ENCODE data around the gene MAP3K13.
"Not testable (repeated sequence)": the region's sequence is repeated elsewhere in the genome, so short reads cannot be mapped to it uniquely, and the experiment has no call there.

The MAP3K13 gene

DNA sequence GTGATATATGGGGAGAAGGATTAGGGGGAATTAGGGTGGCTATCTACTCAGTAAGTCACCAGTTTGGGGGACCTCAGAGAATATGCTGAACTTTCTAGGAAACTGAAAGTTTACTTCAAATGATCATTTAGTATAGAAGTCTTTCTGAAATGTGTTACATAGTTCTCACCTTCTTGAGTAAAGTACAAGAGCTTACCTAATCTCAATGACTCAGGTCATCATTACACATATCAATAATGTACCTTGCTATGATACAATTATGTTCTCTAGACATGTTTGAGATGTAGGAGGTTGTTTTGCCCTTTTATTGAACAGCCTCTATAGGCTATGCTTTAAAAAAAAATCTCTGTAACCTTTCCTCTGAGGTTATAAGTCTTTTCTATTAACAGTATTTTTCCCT lies 85.2 kb downstream of the MAP3K13 start:
- TF ChIP-seq, protein P1, sequence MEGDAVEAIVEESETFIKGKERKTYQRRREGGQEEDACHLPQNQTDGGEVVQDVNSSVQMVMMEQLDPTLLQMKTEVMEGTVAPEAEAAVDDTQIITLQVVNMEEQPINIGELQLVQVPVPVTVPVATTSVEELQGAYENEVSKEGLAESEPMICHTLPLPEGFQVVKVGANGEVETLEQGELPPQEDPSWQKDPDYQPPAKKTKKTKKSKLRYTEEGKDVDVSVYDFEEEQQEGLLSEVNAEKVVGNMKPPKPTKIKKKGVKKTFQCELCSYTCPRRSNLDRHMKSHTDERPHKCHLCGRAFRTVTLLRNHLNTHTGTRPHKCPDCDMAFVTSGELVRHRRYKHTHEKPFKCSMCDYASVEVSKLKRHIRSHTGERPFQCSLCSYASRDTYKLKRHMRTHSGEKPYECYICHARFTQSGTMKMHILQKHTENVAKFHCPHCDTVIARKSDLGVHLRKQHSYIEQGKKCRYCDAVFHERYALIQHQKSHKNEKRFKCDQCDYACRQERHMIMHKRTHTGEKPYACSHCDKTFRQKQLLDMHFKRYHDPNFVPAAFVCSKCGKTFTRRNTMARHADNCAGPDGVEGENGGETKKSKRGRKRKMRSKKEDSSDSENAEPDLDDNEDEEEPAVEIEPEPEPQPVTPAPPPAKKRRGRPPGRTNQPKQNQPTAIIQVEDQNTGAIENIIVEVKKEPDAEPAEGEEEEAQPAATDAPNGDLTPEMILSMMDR (IDR thresholded peaks at IDR 0.05): no peak
- Histone ChIP-seq H3K36me3 (ENCODE audit: control insufficient read depth, insufficient read depth, low read length) (no peaks in the 10 kb centered on the region), H2AFZ (no peak overlapping the region), H3K9me3 (ENCODE audit: control insufficient read depth, low read length) (no peaks in the 10 kb centered on the region), H3K4me1 (no peaks in the 10 kb centered on the region), H3K27ac (no peak overlapping the region), H3K79me2 (no peaks in the 10 kb centered on the region), H3K4me3 (ENCODE audit: low read depth, low read length) (no peak overlapping the region), H3K27me3 (ENCODE audit: control insufficient read depth, insufficient read depth, low read length) (no peaks in the 10 kb centered on the region), H3K4me2 (ENCODE audit: low read length) (no peak overlapping the region), H3K9ac (no peak overlapping the region)

DNA sequence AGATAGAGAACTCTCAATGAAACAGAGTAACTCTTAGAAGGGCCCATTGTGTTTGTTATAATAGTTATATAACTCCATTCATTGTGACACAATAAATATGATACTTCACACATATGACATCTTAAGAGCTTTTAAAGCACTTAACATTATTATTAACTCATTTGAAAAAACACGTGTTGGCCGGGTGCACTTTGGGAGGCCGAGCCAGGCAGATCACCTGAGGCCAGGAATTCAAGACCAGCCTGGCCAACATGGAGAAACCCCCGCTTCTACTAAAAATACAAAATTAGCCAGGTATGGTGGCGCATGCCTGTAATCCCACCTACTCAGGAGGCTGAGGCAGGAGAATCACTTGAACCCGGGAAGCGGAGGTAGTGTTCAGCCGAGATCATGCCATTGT lies 88.5 kb downstream of the MAP3K13 start:
- not testable (repeated sequence) for H3K36me3 ChIP-seq (ENCODE audit: control insufficient read depth, insufficient read depth, low read length); H3K9ac ChIP-seq; H3K27me3 ChIP-seq (ENCODE audit: control insufficient read depth, insufficient read depth, low read length); H3K4me1 ChIP-seq; H3K4me3 ChIP-seq (ENCODE audit: low read depth, low read length); H3K9me3 ChIP-seq (ENCODE audit: control insufficient read depth, low read length); H3K4me2 ChIP-seq (ENCODE audit: low read length); H3K79me2 ChIP-seq; H3K27ac ChIP-seq; H2AFZ ChIP-seq

DNA sequence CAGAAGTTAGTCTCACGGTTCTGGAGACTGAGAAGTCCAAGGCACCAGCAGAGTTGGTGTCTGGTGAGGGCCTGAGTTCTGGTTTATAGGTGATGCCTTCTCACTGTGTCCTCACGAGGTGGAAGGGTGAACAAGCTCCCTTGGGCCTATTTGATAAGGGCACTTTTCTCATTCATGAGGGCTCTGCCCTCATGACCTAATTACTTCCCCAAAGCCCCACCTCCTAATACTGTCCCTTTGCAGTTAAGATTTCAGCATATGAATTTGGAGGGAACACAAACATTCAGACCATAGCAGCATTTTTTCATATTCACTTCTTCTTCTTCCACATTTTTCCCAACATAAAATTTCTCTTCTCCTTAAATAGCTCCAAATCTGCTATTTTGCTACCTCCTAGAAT lies 94.4 kb downstream of the MAP3K13 start:
- Histone ChIP-seq H3K4me3 (ENCODE audit: low read depth, low read length) (no peak overlapping the region), H3K4me2 (ENCODE audit: low read length) (no peak overlapping the region), H3K27me3 (ENCODE audit: control insufficient read depth, insufficient read depth, low read length) (no peaks in the 10 kb centered on the region), H3K9me3 (ENCODE audit: control insufficient read depth, low read length) (no peaks in the 10 kb centered on the region), H3K79me2 (no peaks in the 10 kb centered on the region), H3K9ac (no peak overlapping the region), H3K36me3 (ENCODE audit: control insufficient read depth, insufficient read depth, low read length) (no peaks in the 10 kb centered on the region), H2AFZ (no peak overlapping the region), H3K27ac (no peak overlapping the region), H3K4me1 (no peaks in the 10 kb centered on the region)
- TF ChIP-seq, protein P1 (IDR thresholded peaks at IDR 0.05): no peak

DNA sequence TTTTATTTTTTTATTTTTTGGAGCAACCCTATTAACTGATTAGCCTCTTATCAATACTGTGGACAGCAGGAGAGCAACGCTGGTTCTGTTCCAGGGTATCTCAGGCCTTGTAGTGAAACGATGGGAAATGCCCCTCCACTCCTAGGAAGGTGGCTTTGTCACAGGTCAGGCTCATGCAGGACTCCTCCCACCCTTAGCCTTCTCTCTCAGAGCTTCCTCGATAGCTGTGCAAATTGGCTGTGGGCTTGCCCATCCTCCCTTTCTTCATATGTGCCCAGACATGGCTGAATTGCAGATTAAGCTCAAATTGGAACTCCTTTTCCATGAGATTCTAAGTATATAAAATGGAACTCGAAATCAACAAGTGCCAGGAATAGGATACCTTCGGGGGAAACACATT lies 97.4 kb downstream of the MAP3K13 start:
- Histone ChIP-seq H3K9me3 (ENCODE audit: control insufficient read depth, low read length) (no peaks in the 10 kb centered on the region), H3K79me2 (no peaks in the 10 kb centered on the region), H3K4me2 (ENCODE audit: low read length) (no peak overlapping the region), H3K36me3 (ENCODE audit: control insufficient read depth, insufficient read depth, low read length) (no peaks in the 10 kb centered on the region), H3K4me1 (no peaks in the 10 kb centered on the region), H3K4me3 (ENCODE audit: low read depth, low read length) (no peak overlapping the region), H2AFZ (no peak overlapping the region), H3K27ac (no peak overlapping the region), H3K27me3 (ENCODE audit: control insufficient read depth, insufficient read depth, low read length) (no peaks in the 10 kb centered on the region), H3K9ac (no peak overlapping the region)
- TF ChIP-seq, protein P1 (IDR thresholded peaks at IDR 0.05): no peak

DNA sequence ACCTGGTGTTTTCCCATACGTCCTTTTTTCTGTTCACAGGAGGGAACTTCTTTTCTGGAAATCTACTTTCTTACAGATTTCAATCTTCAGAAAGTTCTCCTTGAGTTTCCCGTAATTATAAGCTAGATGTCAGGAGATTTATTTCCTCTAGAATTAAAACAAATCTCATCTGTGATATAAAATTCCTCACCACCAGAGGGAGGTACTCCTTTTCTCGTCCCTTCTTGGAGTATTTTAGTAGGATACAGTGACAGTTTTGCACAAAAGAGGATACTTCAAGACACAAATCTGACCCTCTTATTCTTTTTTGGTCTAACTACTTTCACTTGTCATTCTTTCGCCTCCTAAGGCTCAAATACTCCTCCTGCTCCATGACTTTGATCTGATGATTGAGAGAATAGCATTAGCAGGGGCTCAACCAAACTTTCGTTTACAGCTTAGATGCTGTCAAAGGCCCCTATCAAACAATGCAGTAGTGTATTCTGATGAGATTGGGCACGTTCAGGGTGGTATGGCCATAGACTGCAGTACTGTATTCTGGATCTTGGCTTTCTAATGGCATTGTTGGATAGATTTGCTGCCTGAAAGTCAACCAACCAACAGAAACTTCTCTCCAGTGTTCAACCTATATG lies 97.9 kb downstream of the MAP3K13 start:
- Histone ChIP-seq H3K4me1 (no peaks in the 10 kb centered on the region), H3K36me3 (ENCODE audit: control insufficient read depth, insufficient read depth, low read length) (no peaks in the 10 kb centered on the region), H3K79me2 (no peaks in the 10 kb centered on the region), H3K27me3 (ENCODE audit: control insufficient read depth, insufficient read depth, low read length) (no peaks in the 10 kb centered on the region), H3K4me3 (ENCODE audit: low read depth, low read length) (no peak overlapping the region), H2AFZ (no peak overlapping the region), H3K27ac (no peak overlapping the region), H3K9me3 (ENCODE audit: control insufficient read depth, low read length) (no peaks in the 10 kb centered on the region), H3K9ac (no peak overlapping the region), H3K4me2 (ENCODE audit: low read length) (no peak overlapping the region)
- TF ChIP-seq, protein P1 (IDR thresholded peaks at IDR 0.05): no peak

All from parathyroid adenoma (tissue), 2 donors.